ENCODE data around the gene HIRA.
"Not testable (repeated sequence)": the region's sequence is repeated elsewhere in the genome, so short reads cannot be mapped to it uniquely, and the experiment has no call there.

HIRA gene

GRCh38 chr22:19374410-19374809, 57.1 kb downstream of the HIRA start:
- in situ Hi-C loops (cut with MboI; ENCODE audit: low pct_unique_long_range_greater_than_20kb, low sequenced_read_pairs, unreplicated experiment) = no loop called here
- no peak for DNase-seq (ENCODE audit: low spot score)
- no peak for TF ChIP-seq CTCF (IDR thresholded peaks at IDR 0.05; ENCODE audit: extremely low read depth, insufficient read depth, missing control alignments)

- no peak for DNase-seq (ENCODE audit: low spot score)
- no peak for TF ChIP-seq CTCF (IDR thresholded peaks at IDR 0.05; ENCODE audit: extremely low read depth, insufficient read depth, missing control alignments)
- in situ Hi-C loops (cut with MboI; ENCODE audit: low pct_unique_long_range_greater_than_20kb, low sequenced_read_pairs, unreplicated experiment) = no loop called here
These were observed 58.1 kb downstream of the HIRA start for GRCh38 chr22:19373450-19373849.

- in situ Hi-C loops (cut with MboI; ENCODE audit: low pct_unique_long_range_greater_than_20kb, low sequenced_read_pairs, unreplicated experiment) = no loop called here
- no peak for DNase-seq (ENCODE audit: low spot score)
- no peak for TF ChIP-seq CTCF (IDR thresholded peaks at IDR 0.05; ENCODE audit: extremely low read depth, insufficient read depth, missing control alignments)
These were observed 59.6 kb downstream of the HIRA start for GRCh38 chr22:19371893-19372292.

- in situ Hi-C loops (cut with MboI; ENCODE audit: low pct_unique_long_range_greater_than_20kb, low sequenced_read_pairs, unreplicated experiment) = no loop called here
- no peak for DNase-seq (ENCODE audit: low spot score)
These were observed 62.7 kb downstream of the HIRA start for GRCh38 chr22:19368876-19369275.

GRCh38 chr22:19367763-19368367, 63.7 kb downstream of the HIRA start:
- in situ Hi-C loops (cut with MboI; ENCODE audit: low pct_unique_long_range_greater_than_20kb, low sequenced_read_pairs, unreplicated experiment) = no loop called here
- DNase-seq (ENCODE audit: low spot score) = no peak

More at GRCh38 chr22:19368876-19369275, 62.7 kb downstream of the HIRA start:
- TF ChIP-seq CTCF (IDR thresholded peaks at IDR 0.05; ENCODE audit: extremely low read depth, insufficient read depth, missing control alignments) = no peak

GRCh38 chr22:19363541-19363940, 68.0 kb downstream of the HIRA start:
- in situ Hi-C loops (cut with MboI; ENCODE audit: low pct_unique_long_range_greater_than_20kb, low sequenced_read_pairs, unreplicated experiment); DNase-seq (ENCODE audit: low spot score): not testable (repeated sequence)

More at GRCh38 chr22:19367763-19368367, 63.7 kb downstream of the HIRA start:
- no peak for TF ChIP-seq CTCF (IDR thresholded peaks at IDR 0.05; ENCODE audit: extremely low read depth, insufficient read depth, missing control alignments)

GRCh38 chr22:19361501-19362103, 69.9 kb downstream of the HIRA start:
- in situ Hi-C loops (cut with MboI; ENCODE audit: low pct_unique_long_range_greater_than_20kb, low sequenced_read_pairs, unreplicated experiment) = no loop called here
- DNase-seq (ENCODE audit: low spot score) = peak; percentile 82
- no peak for TF ChIP-seq CTCF (IDR thresholded peaks at IDR 0.05; ENCODE audit: extremely low read depth, insufficient read depth, missing control alignments)

All from GM13977 (cell line).